Stimulated activated CD8-positive, alpha-beta memory T cell treated with anti-CD3 and anti-CD28 coated beads, Interleukin-4, amount 100 ng/mL, for 4 hours (primary cell): Measurements from ENCODE around the gene AOPEP.

ENCODE experiments used
- DNase-seq, 2 donors: peaks; one replicate each; pipeline ENCODE4 v3.0.0-alpha.2; 2020; ENCODE audit warnings: low read depth in 2 of 2, low spot score in 1 of 2

AOPEP gene

GRCh38 chr9:94787266-94787665 lies 60.8 kb downstream of the AOPEP start:
- DNase-seq, result no peak

- DNase-seq, result no peak
Observed at GRCh38 chr9:94788570-94789105, 62.1 kb downstream of the AOPEP start.

- no peak for DNase-seq
Observed at GRCh38 chr9:94791435-94791834, 64.9 kb downstream of the AOPEP start.

GRCh38 chr9:94792511-94792910 lies 66.0 kb downstream of the AOPEP start:
- DNase-seq, result no peak

GRCh38 chr9:94794476-94795167 lies 68.1 kb downstream of the AOPEP start:
- no peak for DNase-seq

GRCh38 chr9:94796687-94797086 lies 70.2 kb downstream of the AOPEP start:
- no peak for DNase-seq

- DNase-seq, result no peak
Observed at GRCh38 chr9:94798201-94798600, 71.7 kb downstream of the AOPEP start.

GRCh38 chr9:94798708-94799107 lies 72.2 kb downstream of the AOPEP start:
- no peak for DNase-seq

- no peak for DNase-seq
Observed at GRCh38 chr9:94799578-94800264, 73.2 kb downstream of the AOPEP start.

- no peak for DNase-seq
Observed at GRCh38 chr9:94800424-94801117, 74.1 kb downstream of the AOPEP start.

GRCh38 chr9:94801234-94801633 lies 74.7 kb downstream of the AOPEP start:
- no peak for DNase-seq

GRCh38 chr9:94801681-94802080 lies 75.2 kb downstream of the AOPEP start:
- no peak for DNase-seq

- no peak for DNase-seq
Observed at GRCh38 chr9:94802251-94802650, 75.8 kb downstream of the AOPEP start.

GRCh38 chr9:94802793-94803192 lies 76.3 kb downstream of the AOPEP start:
- DNase-seq, result no peak

GRCh38 chr9:94804316-94804715 lies 77.8 kb downstream of the AOPEP start:
- DNase-seq, result no peak

- no peak for DNase-seq
Observed at GRCh38 chr9:94805051-94805489, 78.6 kb downstream of the AOPEP start.

GRCh38 chr9:94805585-94805984 lies 79.1 kb downstream of the AOPEP start:
- DNase-seq, result no peak

GRCh38 chr9:94806307-94806893 lies 79.9 kb downstream of the AOPEP start:
- no peak for DNase-seq

- no peak for DNase-seq
Observed at GRCh38 chr9:94807556-94807955, 81.1 kb downstream of the AOPEP start.

GRCh38 chr9:94808926-94809700 lies 82.6 kb downstream of the AOPEP start:
- DNase-seq, result no peak

- no peak for DNase-seq
Observed at GRCh38 chr9:94809778-94810177, 83.3 kb downstream of the AOPEP start.
